Vagina (tissue), 2 donors: ENCODE results near the gene LIPH.

Experiments used
- CTCF ChIP-seq, 3 experiments: fragments of 450-650 bp in 2 of 3; fragments of 200-600 bp in 1 of 3; sonication (generic) in 1 of 3; IDR thresholded peaks; one replicate each; pipeline ENCODE4 v1.5.1; 2017 to 2019; ENCODE audit warnings: antibody characterized with exemption in 3 of 3, mild to moderate bottlenecking in 2 of 3, moderate library complexity in 2 of 3
- POLR2A ChIP-seq, 2 donors: fragments of 450-650 bp; IDR thresholded peaks; one replicate each; pipeline ENCODE4 v1.6.1; 2017; ENCODE audit warnings: antibody characterized with exemption in 2 of 2, mild to moderate bottlenecking in 2 of 2, moderate library complexity in 2 of 2
- POLR2AphosphoS5 ChIP-seq, 2 donors: sonication (generic); formaldehyde crosslinking; IDR thresholded peaks; one replicate each; pipeline ENCODE4 v1.9.0; 2017; ENCODE audit warnings: antibody characterized with exemption in 2 of 2, mild to moderate bottlenecking in 2 of 2, low read depth in 1 of 2; ENCODE audit not compliant: insufficient read depth in 1 of 2

- TF ChIP-seq CTCF (IDR thresholded peaks at IDR 0.05) (no peak), POLR2A (IDR thresholded peaks at IDR 0.05) (no peak), POLR2AphosphoS5 (IDR thresholded peaks at IDR 0.05; ENCODE audit: insufficient read depth in 1 of 2, low read depth in 1 of 2) (peak in 1 of 2 donors; percentile 21)
Observed at GRCh38 chr3:185558395-185558794, 6.0 kb upstream of the LIPH start.
